RWPE1 (cell line): Measurements from ENCODE around the gene ASPHD1.

Source experiments
- CTCF ChIA-PET: fragments of 350-600 bp; sonication (Branson Sonifier 250); formaldehyde crosslinking; extraction: SDS; loops from one replicate; lab custom pipeline; 2021; lab: Yijun Ruan, JAX
- POLR2A ChIA-PET: fragments of 400-600 bp; formaldehyde crosslinking; extraction: SDS; loops from one replicate; lab custom pipeline; 2020; ENCODE audit warnings: antibody characterized with exemption; ENCODE audit not compliant: low non-redundant PET; lab: Yijun Ruan, JAX
- DNase-seq: peaks from one replicate; pipeline ENCODE4 v3.0.0; 2012; ENCODE audit warnings: low spot score
- H3K27ac ChIP-seq: fragments of 450-650 bp; 2 replicates; pipeline ENCODE4 v1.5.1; 2017
- TF ChIP-seq, protein P1 (sequence below): fragments of 450-650 bp; conservative IDR thresholded peaks from 2 replicates; pipeline ENCODE4 v1.5.1; 2017; ENCODE audit warnings: low read depth, mild to moderate bottlenecking

Gene ASPHD1

DNA sequence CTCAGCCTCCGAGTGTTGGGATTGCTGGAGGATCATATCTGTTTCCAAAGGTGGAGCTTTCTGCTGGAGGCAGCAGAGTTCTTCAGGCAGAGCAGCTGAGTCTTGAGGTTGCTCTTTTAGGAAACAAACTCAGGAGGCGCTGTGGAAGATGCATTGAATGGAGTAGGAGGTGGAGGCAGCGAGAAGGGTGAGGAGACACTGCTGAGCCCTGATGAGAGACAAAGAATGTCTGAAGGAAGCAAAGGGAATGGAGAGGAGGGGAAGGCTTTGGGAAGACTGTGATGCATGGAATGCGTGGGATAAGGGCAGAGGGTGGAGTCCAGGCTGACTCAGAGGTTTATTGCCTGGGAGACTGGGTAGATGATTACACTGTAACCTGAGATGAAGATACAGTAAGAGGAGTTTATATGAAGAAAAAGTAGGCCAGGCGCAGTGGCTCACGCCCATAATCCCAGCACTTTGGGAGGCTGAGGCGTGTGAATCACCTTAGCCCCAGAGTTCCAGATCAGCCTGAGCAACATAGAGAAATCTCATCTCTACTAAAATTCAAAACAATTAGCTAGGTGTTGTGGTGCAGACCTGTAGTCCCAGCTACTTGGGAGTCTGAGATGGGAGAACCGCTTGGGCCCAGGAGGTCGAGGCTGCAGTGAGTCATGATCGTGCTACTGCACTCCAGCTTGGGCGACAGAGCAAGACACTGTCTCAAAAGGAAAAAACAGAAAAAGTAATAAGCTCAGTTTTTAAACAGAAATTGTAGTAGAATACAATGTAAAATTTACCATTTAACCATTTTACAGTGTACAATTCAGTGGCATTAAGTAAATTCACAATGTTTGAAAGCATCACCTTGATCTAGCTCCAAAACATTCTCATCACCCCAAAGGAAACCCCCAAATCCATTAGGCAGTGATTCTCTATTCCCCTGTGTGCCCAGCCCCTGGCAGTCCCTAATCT, 43.8 kb downstream of the ASPHD1 start:
- H3K27ac ChIP-seq = peak overlapping the region; percentile 94
- peak; percentile 95 for DNase-seq
- ChIA-PET CTCF (interaction anchor here (0.6 to 1.2 kb wide), 7 partner anchors 19 to 137 kb away, joined by 3 to 9 read pairs (median 4); no protein-coding TSS in a partner anchor), POLR2A (interaction anchor here (0.5 to 1.4 kb wide), 3 partner anchors 17 to 93 kb away, joined by 3 to 7 read pairs (median 4); partner anchors contain the start of gene KCTD13)
- TF ChIP-seq, protein P1, sequence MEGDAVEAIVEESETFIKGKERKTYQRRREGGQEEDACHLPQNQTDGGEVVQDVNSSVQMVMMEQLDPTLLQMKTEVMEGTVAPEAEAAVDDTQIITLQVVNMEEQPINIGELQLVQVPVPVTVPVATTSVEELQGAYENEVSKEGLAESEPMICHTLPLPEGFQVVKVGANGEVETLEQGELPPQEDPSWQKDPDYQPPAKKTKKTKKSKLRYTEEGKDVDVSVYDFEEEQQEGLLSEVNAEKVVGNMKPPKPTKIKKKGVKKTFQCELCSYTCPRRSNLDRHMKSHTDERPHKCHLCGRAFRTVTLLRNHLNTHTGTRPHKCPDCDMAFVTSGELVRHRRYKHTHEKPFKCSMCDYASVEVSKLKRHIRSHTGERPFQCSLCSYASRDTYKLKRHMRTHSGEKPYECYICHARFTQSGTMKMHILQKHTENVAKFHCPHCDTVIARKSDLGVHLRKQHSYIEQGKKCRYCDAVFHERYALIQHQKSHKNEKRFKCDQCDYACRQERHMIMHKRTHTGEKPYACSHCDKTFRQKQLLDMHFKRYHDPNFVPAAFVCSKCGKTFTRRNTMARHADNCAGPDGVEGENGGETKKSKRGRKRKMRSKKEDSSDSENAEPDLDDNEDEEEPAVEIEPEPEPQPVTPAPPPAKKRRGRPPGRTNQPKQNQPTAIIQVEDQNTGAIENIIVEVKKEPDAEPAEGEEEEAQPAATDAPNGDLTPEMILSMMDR = no peak

GRCh38 chr16:29947897-29948296, 47.6 kb downstream of the ASPHD1 start:
- no peak overlapping the region for H3K27ac ChIP-seq
- CTCF ChIA-PET = interaction anchor here (0.6 kb wide), 1 partner anchor 13 kb away, joined by 3 read pairs; no protein-coding TSS in a partner anchor
- DNase-seq = no peak
- TF ChIP-seq, protein P1 = no peak
- POLR2A ChIA-PET = no interaction called here

- DNase-seq = no peak
- ChIA-PET CTCF (interaction anchor here (1.1 kb wide), 1 partner anchor 11 kb away, joined by 8 read pairs; the partner anchor contains the start of gene TMEM219), POLR2A (interaction anchor here (0.6 to 1.8 kb wide), 2 partner anchors 11 to 130 kb away, joined by 3 to 5 read pairs; partner anchors contain the start of gene TMEM219)
Observed at GRCh38 chr16:29950806-29951461, 50.6 kb downstream of the ASPHD1 start.

GRCh38 chr16:29951625-29952365, 51.5 kb downstream of the ASPHD1 start:
- H3K27ac ChIP-seq = no peak overlapping the region
- ChIA-PET POLR2A (interaction anchor here (1.8 kb wide), 1 partner anchor 10 kb away, joined by 5 read pairs; the partner anchor contains the start of gene TMEM219), CTCF (interaction anchor here (1.1 kb wide), 1 partner anchor 10 kb away, joined by 8 read pairs; the partner anchor contains the start of gene TMEM219)
- no peak for DNase-seq
- TF ChIP-seq, protein P1 = no peak

More at GRCh38 chr16:29950806-29951461, 50.6 kb downstream of the ASPHD1 start:
- TF ChIP-seq, protein P1 = no peak
- no peak overlapping the region for H3K27ac ChIP-seq
